ENCODE measurements around the gene SRI.

DNA sequence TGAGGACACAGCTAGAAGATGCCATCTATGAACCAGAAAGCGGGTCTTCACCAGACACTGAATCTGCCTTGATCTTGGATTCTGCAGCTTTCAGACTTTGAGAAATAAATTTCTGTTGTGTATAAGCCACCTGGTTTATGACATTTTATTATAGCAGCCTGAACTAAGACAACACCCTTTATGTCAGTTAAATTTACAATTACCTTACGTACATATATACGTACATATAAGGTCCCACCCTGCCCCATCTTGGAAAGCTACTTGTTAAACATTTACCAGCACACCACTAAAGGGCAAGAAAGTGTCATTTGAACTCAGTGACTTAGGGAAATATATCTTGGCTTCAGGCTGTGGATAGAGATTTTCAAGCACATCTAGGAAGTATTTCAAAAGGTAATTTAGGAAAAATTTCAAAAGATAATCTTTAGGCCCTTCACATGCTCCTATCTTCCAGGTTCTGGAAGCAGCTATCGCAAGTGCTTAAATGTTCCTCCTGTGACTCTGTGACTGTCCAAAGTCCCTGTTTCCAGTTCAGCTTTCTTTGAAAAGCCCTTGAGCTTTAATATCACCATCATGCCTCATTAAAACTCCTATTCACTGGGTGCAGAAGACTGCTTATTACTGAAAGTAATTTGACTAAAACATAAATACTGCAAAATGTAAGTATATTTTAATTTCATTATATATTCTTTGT is 9.6 kb upstream of the SRI start:
- TF ChIP-seq, protein P1, sequence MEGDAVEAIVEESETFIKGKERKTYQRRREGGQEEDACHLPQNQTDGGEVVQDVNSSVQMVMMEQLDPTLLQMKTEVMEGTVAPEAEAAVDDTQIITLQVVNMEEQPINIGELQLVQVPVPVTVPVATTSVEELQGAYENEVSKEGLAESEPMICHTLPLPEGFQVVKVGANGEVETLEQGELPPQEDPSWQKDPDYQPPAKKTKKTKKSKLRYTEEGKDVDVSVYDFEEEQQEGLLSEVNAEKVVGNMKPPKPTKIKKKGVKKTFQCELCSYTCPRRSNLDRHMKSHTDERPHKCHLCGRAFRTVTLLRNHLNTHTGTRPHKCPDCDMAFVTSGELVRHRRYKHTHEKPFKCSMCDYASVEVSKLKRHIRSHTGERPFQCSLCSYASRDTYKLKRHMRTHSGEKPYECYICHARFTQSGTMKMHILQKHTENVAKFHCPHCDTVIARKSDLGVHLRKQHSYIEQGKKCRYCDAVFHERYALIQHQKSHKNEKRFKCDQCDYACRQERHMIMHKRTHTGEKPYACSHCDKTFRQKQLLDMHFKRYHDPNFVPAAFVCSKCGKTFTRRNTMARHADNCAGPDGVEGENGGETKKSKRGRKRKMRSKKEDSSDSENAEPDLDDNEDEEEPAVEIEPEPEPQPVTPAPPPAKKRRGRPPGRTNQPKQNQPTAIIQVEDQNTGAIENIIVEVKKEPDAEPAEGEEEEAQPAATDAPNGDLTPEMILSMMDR (IDR thresholded peaks at IDR 0.05; ENCODE audit: poor library complexity), result no peak
- TF ChIP-seq EZH2 (IDR thresholded peaks at IDR 0.05; ENCODE audit: borderline replicate concordance), result no peak
